ENCODE data around the gene WDR37.

The WDR37 gene

DNA sequence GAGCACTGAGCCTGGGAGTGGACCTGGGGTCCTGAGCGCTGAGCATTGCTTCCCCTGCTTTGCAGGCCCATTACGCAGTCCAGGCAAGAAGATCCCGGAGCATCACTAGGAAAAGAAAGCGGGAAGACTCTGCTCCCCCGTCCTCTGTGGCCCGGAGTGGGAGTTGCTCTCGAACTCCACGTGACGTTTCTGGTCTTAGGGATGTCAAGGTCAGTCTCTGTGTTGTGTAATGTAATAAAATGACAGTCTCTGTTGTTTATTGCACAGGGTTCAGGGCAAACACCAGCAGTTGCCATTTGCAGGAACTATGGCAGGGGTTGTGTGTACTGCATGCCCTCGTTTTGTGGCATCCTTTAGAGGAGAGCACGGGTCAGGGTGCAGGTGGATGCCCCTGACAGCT lies 40.5 kb upstream of the WDR37 start:
- no peak for TF ChIP-seq ZFX (IDR thresholded peaks at IDR 0.05; ENCODE audit: borderline replicate concordance)
- TF ChIP-seq, protein P1, sequence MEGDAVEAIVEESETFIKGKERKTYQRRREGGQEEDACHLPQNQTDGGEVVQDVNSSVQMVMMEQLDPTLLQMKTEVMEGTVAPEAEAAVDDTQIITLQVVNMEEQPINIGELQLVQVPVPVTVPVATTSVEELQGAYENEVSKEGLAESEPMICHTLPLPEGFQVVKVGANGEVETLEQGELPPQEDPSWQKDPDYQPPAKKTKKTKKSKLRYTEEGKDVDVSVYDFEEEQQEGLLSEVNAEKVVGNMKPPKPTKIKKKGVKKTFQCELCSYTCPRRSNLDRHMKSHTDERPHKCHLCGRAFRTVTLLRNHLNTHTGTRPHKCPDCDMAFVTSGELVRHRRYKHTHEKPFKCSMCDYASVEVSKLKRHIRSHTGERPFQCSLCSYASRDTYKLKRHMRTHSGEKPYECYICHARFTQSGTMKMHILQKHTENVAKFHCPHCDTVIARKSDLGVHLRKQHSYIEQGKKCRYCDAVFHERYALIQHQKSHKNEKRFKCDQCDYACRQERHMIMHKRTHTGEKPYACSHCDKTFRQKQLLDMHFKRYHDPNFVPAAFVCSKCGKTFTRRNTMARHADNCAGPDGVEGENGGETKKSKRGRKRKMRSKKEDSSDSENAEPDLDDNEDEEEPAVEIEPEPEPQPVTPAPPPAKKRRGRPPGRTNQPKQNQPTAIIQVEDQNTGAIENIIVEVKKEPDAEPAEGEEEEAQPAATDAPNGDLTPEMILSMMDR (IDR thresholded peaks at IDR 0.05), result no peak
- no peak overlapping the region for H3K27ac ChIP-seq

DNA sequence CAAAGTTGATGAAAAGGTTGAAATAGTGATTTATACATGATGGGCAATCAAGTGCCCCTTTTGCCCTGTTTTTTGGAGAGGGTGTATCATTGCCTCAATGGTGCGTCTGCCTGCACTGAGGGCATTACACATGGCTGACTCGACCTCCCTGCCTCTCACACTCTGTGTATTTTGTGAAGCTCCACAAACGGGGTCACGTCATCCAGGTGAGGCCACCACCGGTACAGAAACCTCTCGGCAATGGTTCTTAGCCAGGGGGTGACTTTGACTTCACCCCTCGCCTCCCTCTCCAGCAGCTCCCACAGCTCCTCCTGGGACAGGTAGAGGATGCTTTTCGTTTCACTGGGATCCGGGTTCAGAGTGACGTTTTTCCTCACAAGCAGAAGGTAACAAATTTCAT lies 36.8 kb upstream of the WDR37 start:
- no peak overlapping the region for H3K27ac ChIP-seq
- TF ChIP-seq, protein P1 (IDR thresholded peaks at IDR 0.05), result no peak
- no peak for TF ChIP-seq ZFX (IDR thresholded peaks at IDR 0.05; ENCODE audit: borderline replicate concordance)

DNA sequence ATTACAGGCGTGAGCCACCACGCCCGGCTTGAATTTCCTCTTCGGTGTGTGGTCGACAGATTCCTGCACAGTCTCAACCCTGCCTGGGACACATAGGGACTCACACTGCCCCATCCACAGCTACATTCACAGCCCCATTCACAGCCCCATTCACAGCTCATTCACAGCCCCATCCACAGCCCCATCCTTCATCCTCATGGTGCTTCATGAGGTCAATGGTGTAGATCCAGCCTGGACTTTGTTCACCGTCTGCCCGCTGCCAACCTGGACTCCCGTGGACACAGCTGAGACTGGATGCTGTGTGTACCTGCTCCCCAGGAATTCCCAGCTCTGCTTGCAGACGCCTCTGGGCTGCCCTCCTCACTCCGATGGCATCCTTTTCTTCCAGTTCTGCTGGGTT lies 35.7 kb upstream of the WDR37 start:
- TF ChIP-seq ZFX (IDR thresholded peaks at IDR 0.05; ENCODE audit: borderline replicate concordance), result no peak
- TF ChIP-seq, protein P1 (IDR thresholded peaks at IDR 0.05), result no peak
- H3K27ac ChIP-seq, result no peak overlapping the region

DNA sequence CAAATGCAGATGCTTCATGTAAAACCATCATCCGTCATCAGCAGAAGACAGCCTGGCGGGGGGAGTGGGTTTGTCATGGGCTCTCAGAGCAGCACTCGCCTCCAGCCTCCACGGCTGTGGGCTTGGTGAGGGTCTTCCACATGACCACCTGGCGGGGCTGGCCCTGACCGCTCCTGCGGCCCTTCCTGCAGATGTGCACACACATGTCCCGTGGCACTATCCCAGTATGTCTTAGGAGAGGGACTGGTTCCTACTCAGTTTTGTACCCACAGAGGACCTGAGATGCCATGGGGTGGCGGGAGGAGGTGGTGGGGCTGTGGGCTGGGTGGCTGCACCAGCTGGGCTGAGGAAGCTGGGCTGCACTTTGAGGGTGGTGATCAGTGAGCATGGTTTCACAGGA lies 35.2 kb upstream of the WDR37 start:
- H3K27ac ChIP-seq, result no peak overlapping the region
- TF ChIP-seq ZFX (IDR thresholded peaks at IDR 0.05; ENCODE audit: borderline replicate concordance), result no peak
- TF ChIP-seq, protein P1 (IDR thresholded peaks at IDR 0.05), result no peak

DNA sequence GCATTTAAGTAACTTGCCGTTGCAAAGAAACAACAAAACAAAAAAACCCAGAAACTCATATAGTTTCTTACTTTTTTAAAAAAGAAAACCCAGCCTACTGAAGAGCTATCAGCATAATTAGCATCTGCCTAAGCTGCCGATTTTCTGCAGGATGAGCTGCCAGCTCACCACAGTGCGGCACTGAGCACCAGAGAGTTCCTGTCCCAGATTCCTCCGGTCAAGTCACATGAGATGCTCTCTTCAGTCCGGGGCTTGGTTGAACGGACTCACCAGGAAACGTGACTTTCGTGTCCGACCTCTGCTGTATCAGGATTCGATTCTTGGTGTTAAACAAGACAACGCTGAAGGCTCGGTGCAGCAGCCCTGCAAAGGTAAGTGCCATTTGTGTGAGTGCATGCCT lies 33.8 kb upstream of the WDR37 start:
- no peak for TF ChIP-seq ZFX (IDR thresholded peaks at IDR 0.05; ENCODE audit: borderline replicate concordance)
- TF ChIP-seq, protein P1 (IDR thresholded peaks at IDR 0.05), result no peak

DNA sequence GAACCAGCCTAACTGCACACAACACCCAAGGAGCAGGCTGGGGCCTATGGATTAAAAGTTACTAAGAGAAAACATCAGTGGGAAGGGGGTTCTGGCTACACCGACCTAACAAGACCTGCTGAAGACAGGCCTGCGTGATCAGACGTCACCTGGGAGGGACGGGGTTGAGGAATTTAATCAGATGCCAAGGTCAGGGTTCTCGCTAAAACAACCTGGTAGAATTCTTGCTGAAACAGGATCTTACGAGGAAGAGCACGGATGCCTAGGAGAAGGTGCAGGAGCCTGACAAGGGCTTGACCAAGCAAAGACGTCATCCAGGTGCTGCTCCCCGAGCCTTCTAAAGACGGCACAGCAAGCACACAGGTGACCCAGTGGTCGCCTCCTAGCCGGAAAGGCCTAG lies 32.1 kb upstream of the WDR37 start:
- H3K27ac ChIP-seq, result no peak overlapping the region
- TF ChIP-seq, protein P1 (IDR thresholded peaks at IDR 0.05), result no peak
- TF ChIP-seq ZFX (IDR thresholded peaks at IDR 0.05; ENCODE audit: borderline replicate concordance), result no peak

More for the DNA sequence above, 33.8 kb upstream of the WDR37 start:
- H3K27ac ChIP-seq, result no peak overlapping the region

DNA sequence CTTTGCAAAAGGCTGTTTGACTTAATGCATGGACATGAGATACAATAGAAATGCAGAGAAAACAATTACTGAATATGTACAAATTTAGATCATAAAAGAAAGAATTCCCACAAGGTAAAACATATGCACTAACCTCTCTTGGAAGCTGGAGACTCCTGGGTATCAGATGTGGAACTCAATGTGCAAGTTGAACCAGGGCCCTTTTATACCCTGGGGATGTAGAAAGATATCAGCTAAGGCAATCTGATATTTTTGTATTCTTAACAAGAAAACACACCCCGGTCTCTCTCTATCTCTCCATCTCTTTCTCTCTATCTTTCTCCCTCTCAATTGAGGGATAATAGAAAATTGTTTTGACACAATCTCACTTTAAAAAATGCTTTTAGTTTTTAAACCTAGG lies 30.5 kb upstream of the WDR37 start, which contains the start of gene IDI2:
Gene IDI2 (minus strand): TSS at position 177 of the 400 bp plus-strand sequence. CDS start 1,136 bp downstream, outside the sequence.
- TF ChIP-seq, protein P1 (IDR thresholded peaks at IDR 0.05), result no peak
- TF ChIP-seq ZFX (IDR thresholded peaks at IDR 0.05; ENCODE audit: borderline replicate concordance), result no peak

More for the DNA sequence above, 30.5 kb upstream of the WDR37 start, which contains the start of gene IDI2:
- H3K27ac ChIP-seq, result no peak within 1 kb of the TSS
